ENCODE results near the gene HMG20B.

GRCh38 chr19:3563709-3564524 is 8.8 kb upstream of the HMG20B start:
- TF ChIP-seq POLR2A (IDR thresholded peaks at IDR 0.05; ENCODE audit: low read depth, low read length) = no peak
- no peak for TF ChIP-seq TAF1 (IDR thresholded peaks at IDR 0.05; ENCODE audit: borderline replicate concordance, low read depth, low read length)
- TF ChIP-seq POLR2AphosphoS5 (IDR thresholded peaks at IDR 0.05; ENCODE audit: low read depth, low read length) = no peak
